OCI-LY1 (cell line): Measurements from ENCODE around the gene IKZF2.

Source experiments
- CTCF ChIP-seq: fragments of 200-600 bp; sonication (generic), shearing (Covaris generic); IDR thresholded peaks from 2 replicates; pipeline ENCODE4 v1.5.1; 2017; ENCODE audit warnings: mild to moderate bottlenecking, antibody characterized with exemption, low read length, moderate library complexity, mixed read lengths
- EZH2 ChIP-seq: fragments of 200-600 bp; sonication (generic), shearing (Covaris generic); IDR thresholded peaks from 2 replicates; pipeline ENCODE4 v1.8.0; 2017; ENCODE audit warnings: borderline replicate concordance, mixed run types, mild to moderate bottlenecking, antibody characterized with exemption, low read length, moderate library complexity, mixed read lengths

- no peak for TF ChIP-seq CTCF
- TF ChIP-seq EZH2 = no peak
Observed at GRCh38 chr2:213020268-213020667, 131.1 kb downstream of the IKZF2 start.
